ENCODE results near the gene TFCP2L1.
"Not testable (repeated sequence)": the region's sequence is repeated elsewhere in the genome, so short reads cannot be mapped to it uniquely, and the experiment has no call there.

The TFCP2L1 gene

GRCh38 chr2:121286506-121286905 lies 1.5 kb upstream of the TFCP2L1 start:
- H3K9me3 Mint-ChIP-seq: no peaks in the 10 kb centered on the region
- peaks cover 28% of the 10 kb centered on the region for H3K27me3 Mint-ChIP-seq
- H3K27ac Mint-ChIP-seq: no peak overlapping the region
- no peak overlapping the region for H3K4me3 Mint-ChIP-seq
- no peaks in the 10 kb centered on the region for H3K36me3 Mint-ChIP-seq
- H3K4me1 Mint-ChIP-seq: peaks cover 12% of the 10 kb centered on the region

GRCh38 chr2:121285926-121286325 lies 924 bp upstream of the TFCP2L1 start:
- H3K27me3 Mint-ChIP-seq: peaks cover 29% of the 10 kb centered on the region

GRCh38 chr2:121283670-121284462 lies 1.1 kb downstream of the TFCP2L1 start:
- Mint-ChIP-seq H3K9me3 (no peaks in the 10 kb centered on the region), H3K27me3 (peaks cover 33% of the 10 kb centered on the region)

More at GRCh38 chr2:121285926-121286325, 924 bp upstream of the TFCP2L1 start:
- Mint-ChIP-seq H3K27ac (peak overlapping the region; percentile 62), H3K4me3 (peak overlapping the region; percentile 19), H3K36me3 (no peaks in the 10 kb centered on the region), H3K9me3 (no peaks in the 10 kb centered on the region), H3K4me1 (peaks cover 12% of the 10 kb centered on the region)

GRCh38 chr2:121282800-121283385 lies 2.1 kb downstream of the TFCP2L1 start:
- Mint-ChIP-seq H3K36me3 (no peaks in the 10 kb centered on the region), H3K9me3 (no peaks in the 10 kb centered on the region), H3K4me3 (no peak overlapping the region), H3K4me1 (peaks cover 12% of the 10 kb centered on the region), H3K27me3 (peaks cover 34% of the 10 kb centered on the region), H3K27ac (no peak overlapping the region)

More at GRCh38 chr2:121283670-121284462, 1.1 kb downstream of the TFCP2L1 start:
- Mint-ChIP-seq H3K4me3 (peak overlapping the region; percentile 61), H3K36me3 (no peaks in the 10 kb centered on the region), H3K4me1 (peaks cover 12% of the 10 kb centered on the region), H3K27ac (no peak overlapping the region)

GRCh38 chr2:121281694-121282093 lies 3.3 kb downstream of the TFCP2L1 start:
- no peak overlapping the region for H3K27ac Mint-ChIP-seq
- no peak overlapping the region for H3K4me3 Mint-ChIP-seq
- H3K9me3 Mint-ChIP-seq: no peaks in the 10 kb centered on the region
- no peaks in the 10 kb centered on the region for H3K36me3 Mint-ChIP-seq
- H3K4me1 Mint-ChIP-seq: peaks cover 12% of the 10 kb centered on the region
- H3K27me3 Mint-ChIP-seq: peaks cover 31% of the 10 kb centered on the region

GRCh38 chr2:121281107-121281506 lies 3.9 kb downstream of the TFCP2L1 start:
- Mint-ChIP-seq H3K4me1 (peaks cover 12% of the 10 kb centered on the region), H3K27me3 (peaks cover 27% of the 10 kb centered on the region), H3K27ac (no peak overlapping the region), H3K36me3 (no peaks in the 10 kb centered on the region), H3K4me3 (no peak overlapping the region), H3K9me3 (no peaks in the 10 kb centered on the region)

- no peaks in the 10 kb centered on the region for H3K36me3 Mint-ChIP-seq
- H3K4me1 Mint-ChIP-seq: peaks cover 9% of the 10 kb centered on the region
- no peak overlapping the region for H3K27ac Mint-ChIP-seq
- no peak overlapping the region for H3K4me3 Mint-ChIP-seq
- no peaks in the 10 kb centered on the region for H3K9me3 Mint-ChIP-seq
- H3K27me3 Mint-ChIP-seq: peaks cover 21% of the 10 kb centered on the region
Measured at GRCh38 chr2:121279476-121280220, 5.4 kb downstream of the TFCP2L1 start.

- no peaks in the 10 kb centered on the region for H3K4me1 Mint-ChIP-seq
- H3K36me3 Mint-ChIP-seq: no peaks in the 10 kb centered on the region
- H3K4me3 Mint-ChIP-seq: no peak overlapping the region
- H3K27ac Mint-ChIP-seq: no peak overlapping the region
- peaks cover 11% of the 10 kb centered on the region for H3K27me3 Mint-ChIP-seq
- no peaks in the 10 kb centered on the region for H3K9me3 Mint-ChIP-seq
Measured at GRCh38 chr2:121276341-121276740, 8.7 kb downstream of the TFCP2L1 start.

GRCh38 chr2:121273116-121273515 lies 11.9 kb downstream of the TFCP2L1 start:
- H3K27me3 Mint-ChIP-seq: peaks cover 7% of the 10 kb centered on the region
- H3K36me3 Mint-ChIP-seq: no peaks in the 10 kb centered on the region
- H3K27ac Mint-ChIP-seq: no peak overlapping the region
- no peaks in the 10 kb centered on the region for H3K9me3 Mint-ChIP-seq
- H3K4me1 Mint-ChIP-seq: no peaks in the 10 kb centered on the region
- no peak overlapping the region for H3K4me3 Mint-ChIP-seq

GRCh38 chr2:121272596-121272995 lies 12.4 kb downstream of the TFCP2L1 start:
- Mint-ChIP-seq H3K27me3 (peaks cover 7% of the 10 kb centered on the region), H3K4me1 (no peaks in the 10 kb centered on the region), H3K27ac (no peak overlapping the region)

GRCh38 chr2:121269436-121269835 lies 15.6 kb downstream of the TFCP2L1 start:
- not testable (repeated sequence) for H3K4me3 Mint-ChIP-seq, H3K36me3 Mint-ChIP-seq, H3K27me3 Mint-ChIP-seq, H3K4me1 Mint-ChIP-seq, H3K27ac Mint-ChIP-seq, H3K9me3 Mint-ChIP-seq

More at GRCh38 chr2:121272596-121272995, 12.4 kb downstream of the TFCP2L1 start:
- Mint-ChIP-seq H3K9me3 (no peaks in the 10 kb centered on the region), H3K36me3 (no peaks in the 10 kb centered on the region), H3K4me3 (no peak overlapping the region)

- H3K27me3 Mint-ChIP-seq: peaks cover 2% of the 10 kb centered on the region
- H3K36me3 Mint-ChIP-seq: no peaks in the 10 kb centered on the region
- H3K9me3 Mint-ChIP-seq: no peaks in the 10 kb centered on the region
- H3K27ac Mint-ChIP-seq: no peak overlapping the region
- no peaks in the 10 kb centered on the region for H3K4me1 Mint-ChIP-seq
- no peak overlapping the region for H3K4me3 Mint-ChIP-seq
Measured at GRCh38 chr2:121266543-121267106, 18.4 kb downstream of the TFCP2L1 start.

GRCh38 chr2:121263996-121264715 lies 20.8 kb downstream of the TFCP2L1 start:
- H3K27me3 Mint-ChIP-seq: no peaks in the 10 kb centered on the region
- no peaks in the 10 kb centered on the region for H3K36me3 Mint-ChIP-seq
- H3K9me3 Mint-ChIP-seq: no peaks in the 10 kb centered on the region
- no peaks in the 10 kb centered on the region for H3K4me1 Mint-ChIP-seq
- H3K4me3 Mint-ChIP-seq: no peak overlapping the region
- H3K27ac Mint-ChIP-seq: no peak overlapping the region

- peaks cover 8% of the 10 kb centered on the region for H3K27me3 Mint-ChIP-seq
Measured at GRCh38 chr2:121260370-121261154, 24.4 kb downstream of the TFCP2L1 start.

More at GRCh38 chr2:121260370-121261154, 24.4 kb downstream of the TFCP2L1 start:
- Mint-ChIP-seq H3K36me3 (no peaks in the 10 kb centered on the region), H3K27ac (no peak overlapping the region), H3K9me3 (peaks cover 4% of the 10 kb centered on the region), H3K4me1 (no peaks in the 10 kb centered on the region), H3K4me3 (no peak overlapping the region)

Measured in activated naive CD4-positive, alpha-beta T cell treated with anti-CD3 and anti-CD28 coated beads, Interleukin-2, amount 50 U/mL, for 24 hours (primary cell).